Chondrocyte (in vitro differentiated cells): ENCODE measurements around the gene HCN2. TPM values are rescaled to one million over a fixed set of nuclear protein-coding genes. Genes with fewer than 3 reads are reported as not detected.

Source experiments
- DNase-seq: peaks from one replicate; pipeline ENCODE4 v3.0.0; 2021; ENCODE audit warnings: mixed read lengths, low spot score
- H3K27ac Mint-ChIP-seq: one replicate; pipeline ENCODE4 v1.8.0; 2021; ENCODE audit warnings: mild to moderate bottlenecking, moderate library complexity, mixed read lengths; ENCODE audit not compliant: unreplicated experiment
- H3K27me3 Mint-ChIP-seq: 2 replicates; pipeline ENCODE4 v1.8.0; 2021; ENCODE audit warnings: low read depth, mixed read lengths
- H3K36me3 Mint-ChIP-seq: 2 replicates; pipeline ENCODE4 v1.8.0; 2021; ENCODE audit warnings: low read depth, mixed read lengths
- H3K4me1 Mint-ChIP-seq: 2 replicates; pipeline ENCODE4 v1.8.0; 2021; ENCODE audit warnings: low read depth, mild to moderate bottlenecking, mixed read lengths
- H3K4me3 Mint-ChIP-seq: one replicate; pipeline ENCODE4 v1.8.0; 2021; ENCODE audit warnings: mild to moderate bottlenecking, moderate library complexity, mixed read lengths; ENCODE audit not compliant: unreplicated experiment
- H3K9me3 Mint-ChIP-seq: 2 replicates; pipeline ENCODE4 v1.8.0; 2021; ENCODE audit warnings: low read depth, mixed read lengths
- CTCF ChIP-seq: fragments of 200-600 bp; sonication (generic); IDR thresholded peaks from 2 replicates; pipeline ENCODE4 v1.5.0; 2021; ENCODE audit warnings: antibody characterized with exemption, mild to moderate bottlenecking, moderate library complexity
- total RNA-seq: library from RNA; stranded (reverse); gene quantifications from 3 replicates; pipeline ENCODE4 v1.2.1, GENCODE V29; 2021

Gene HCN2
- total RNA-seq, 1 donor from 2014 or later: 6.2 TPM

- H3K9me3 Mint-ChIP-seq: no peaks in the 10 kb centered on the region
- H3K4me1 Mint-ChIP-seq: peaks cover 51% of the 10 kb centered on the region
- no peaks in the 10 kb centered on the region for H3K36me3 Mint-ChIP-seq
- no peak for TF ChIP-seq CTCF
- no peaks in the 10 kb centered on the region for H3K27me3 Mint-ChIP-seq
- H3K27ac Mint-ChIP-seq: peak overlapping the region; percentile 59
- peak overlapping the region; percentile 81 for H3K4me3 Mint-ChIP-seq
- peak; percentile 87 for DNase-seq
These were observed 16.8 kb upstream of the HCN2 start for GRCh38 chr19:572743-573518.

GRCh38 chr19:573519-573825 is 16.2 kb upstream of the HCN2 start:
- no peak for TF ChIP-seq CTCF
- no peaks in the 10 kb centered on the region for H3K36me3 Mint-ChIP-seq

DNA sequence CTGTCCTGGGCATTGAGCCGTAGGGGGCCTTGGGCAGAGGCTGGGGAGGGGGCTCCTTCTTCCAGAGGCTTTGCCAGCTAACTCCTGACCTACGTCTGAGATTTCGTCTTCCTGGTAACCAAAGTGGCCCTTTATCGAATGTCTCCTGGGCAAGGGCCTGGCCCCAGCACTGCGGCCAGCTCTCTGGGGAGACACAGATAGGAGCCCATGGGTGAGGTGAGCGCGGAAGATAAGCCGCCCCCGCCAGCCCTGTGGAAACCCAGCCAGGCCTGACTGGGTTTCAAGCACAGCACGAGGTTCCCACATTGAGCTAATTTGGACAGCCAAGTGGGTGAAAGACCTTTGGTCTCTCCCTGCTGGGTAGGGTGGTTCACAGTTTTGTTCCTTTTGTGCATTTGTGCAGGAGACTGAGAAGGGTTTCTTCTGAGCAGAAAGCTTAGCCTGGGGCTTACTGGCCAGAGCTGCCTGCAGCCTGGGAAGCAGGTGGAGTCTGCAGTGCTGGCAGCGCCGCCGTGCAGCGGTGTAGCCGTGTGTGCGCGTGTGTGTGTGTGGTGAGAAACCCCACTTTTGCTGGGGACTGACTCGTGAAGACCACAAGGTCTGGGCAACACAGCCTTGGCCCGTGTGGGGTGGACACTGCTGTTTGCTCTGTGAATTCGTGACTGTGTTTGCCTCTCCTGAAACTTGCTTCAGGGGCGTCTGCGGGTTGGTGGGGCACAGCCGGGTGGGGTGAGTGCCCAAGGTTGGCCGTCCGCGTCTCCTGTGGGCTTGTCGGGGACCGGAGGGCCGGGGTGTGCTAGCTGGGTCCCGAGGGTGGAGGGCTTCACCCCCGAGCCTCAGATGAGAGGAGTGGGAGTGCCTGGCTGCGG is 14.8 kb upstream of the HCN2 start:
- Mint-ChIP-seq H3K27ac (peak overlapping the region; percentile 90), H3K9me3 (no peaks in the 10 kb centered on the region), H3K4me1 (peaks cover 50% of the 10 kb centered on the region), H3K36me3 (no peaks in the 10 kb centered on the region), H3K27me3 (no peaks in the 10 kb centered on the region), H3K4me3 (peak overlapping the region; percentile 81)
- peak; percentile 79 for DNase-seq
- no peak for TF ChIP-seq CTCF

More at GRCh38 chr19:573519-573825, 16.2 kb upstream of the HCN2 start:
- Mint-ChIP-seq H3K9me3 (no peaks in the 10 kb centered on the region), H3K4me3 (peak overlapping the region; percentile 81), H3K27me3 (no peaks in the 10 kb centered on the region), H3K4me1 (peaks cover 51% of the 10 kb centered on the region), H3K27ac (peak overlapping the region; percentile 59)
- DNase-seq: no peak

- no peaks in the 10 kb centered on the region for H3K36me3 Mint-ChIP-seq
- DNase-seq: no peak
- H3K9me3 Mint-ChIP-seq: no peaks in the 10 kb centered on the region
- H3K27ac Mint-ChIP-seq: peak overlapping the region; percentile 80
- H3K27me3 Mint-ChIP-seq: no peaks in the 10 kb centered on the region
- H3K4me3 Mint-ChIP-seq: peak overlapping the region; percentile 31
- TF ChIP-seq CTCF: no peak
- H3K4me1 Mint-ChIP-seq: peaks cover 48% of the 10 kb centered on the region
These were observed 13.9 kb upstream of the HCN2 start for GRCh38 chr19:575527-576506.
